Lower leg skin (tissue), 3 donors: ENCODE measurements around the gene CDK13.

Experiments
- POLR2A ChIP-seq, 2 donors: fragments of 450-650 bp; IDR thresholded peaks; one replicate each; pipeline ENCODE4 v1.6.1; 2016 to 2017; ENCODE audit warnings: antibody characterized with exemption in 2 of 2, mild to moderate bottlenecking in 1 of 2, moderate library complexity in 1 of 2
- TF ChIP-seq, protein P1 (sequence below), 3 donors: fragments of 450-650 bp; IDR thresholded peaks; one replicate each; pipeline ENCODE4 v1.5.1; 2016; ENCODE audit warnings: antibody characterized with exemption in 3 of 3, mild to moderate bottlenecking in 3 of 3, moderate library complexity in 2 of 3

DNA sequence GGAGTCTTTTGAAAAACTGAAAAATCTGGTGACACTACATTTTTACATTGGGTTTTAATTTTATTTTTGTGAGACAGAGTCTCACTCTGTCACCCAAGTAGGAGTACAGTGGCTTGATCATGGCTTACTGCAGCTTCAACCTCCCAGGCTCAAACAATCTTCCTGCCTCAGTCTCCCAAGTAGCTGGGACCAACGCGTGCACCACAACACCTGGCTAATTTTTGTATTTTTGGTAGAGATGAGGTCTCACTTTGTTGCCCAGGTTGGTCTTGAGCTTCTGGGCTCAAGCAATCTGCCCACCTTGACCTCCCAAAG, 172.8 kb downstream of the CDK13 start:
- TF ChIP-seq, protein P1, sequence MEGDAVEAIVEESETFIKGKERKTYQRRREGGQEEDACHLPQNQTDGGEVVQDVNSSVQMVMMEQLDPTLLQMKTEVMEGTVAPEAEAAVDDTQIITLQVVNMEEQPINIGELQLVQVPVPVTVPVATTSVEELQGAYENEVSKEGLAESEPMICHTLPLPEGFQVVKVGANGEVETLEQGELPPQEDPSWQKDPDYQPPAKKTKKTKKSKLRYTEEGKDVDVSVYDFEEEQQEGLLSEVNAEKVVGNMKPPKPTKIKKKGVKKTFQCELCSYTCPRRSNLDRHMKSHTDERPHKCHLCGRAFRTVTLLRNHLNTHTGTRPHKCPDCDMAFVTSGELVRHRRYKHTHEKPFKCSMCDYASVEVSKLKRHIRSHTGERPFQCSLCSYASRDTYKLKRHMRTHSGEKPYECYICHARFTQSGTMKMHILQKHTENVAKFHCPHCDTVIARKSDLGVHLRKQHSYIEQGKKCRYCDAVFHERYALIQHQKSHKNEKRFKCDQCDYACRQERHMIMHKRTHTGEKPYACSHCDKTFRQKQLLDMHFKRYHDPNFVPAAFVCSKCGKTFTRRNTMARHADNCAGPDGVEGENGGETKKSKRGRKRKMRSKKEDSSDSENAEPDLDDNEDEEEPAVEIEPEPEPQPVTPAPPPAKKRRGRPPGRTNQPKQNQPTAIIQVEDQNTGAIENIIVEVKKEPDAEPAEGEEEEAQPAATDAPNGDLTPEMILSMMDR (IDR thresholded peaks at IDR 0.05), result no peak
- no peak for TF ChIP-seq POLR2A (IDR thresholded peaks at IDR 0.05)
